HEK293 (cell line): ENCODE measurements around the gene VPS13D.

ENCODE experiments used
- CTCF ChIP-seq: fragments of 450-650 bp; formaldehyde crosslinking; IDR thresholded peaks from 2 replicates; pipeline ENCODE4 v1.5.1; 2016; ENCODE audit warnings: missing biosample characterization, missing genetic modification characterization
- GFI1B ChIP-seq: fragments of 450-650 bp; formaldehyde crosslinking; IDR thresholded peaks from 2 replicates; pipeline ENCODE4 v1.5.1; 2016; ENCODE audit warnings: missing biosample characterization, missing genetic modification characterization
- GLI2 ChIP-seq: fragments of 450-650 bp; formaldehyde crosslinking; IDR thresholded peaks from 2 replicates; pipeline ENCODE4; 2017; ENCODE audit warnings: missing biosample characterization, missing genetic modification characterization, low read depth, borderline replicate concordance
- GLI4 ChIP-seq: fragments of 450-650 bp; formaldehyde crosslinking; IDR thresholded peaks from 2 replicates; pipeline ENCODE4 v1.5.1; 2016; ENCODE audit warnings: missing biosample characterization, missing genetic modification characterization
- KLF10 ChIP-seq: fragments of 450-650 bp; IDR thresholded peaks from 2 replicates; pipeline ENCODE4 v1.5.1; 2018; ENCODE audit warnings: missing biosample characterization, mild to moderate bottlenecking, missing genetic modification characterization
- YY2 ChIP-seq: fragments of 450-650 bp; formaldehyde crosslinking; IDR thresholded peaks from 2 replicates; pipeline ENCODE4 v1.5.1; 2016; ENCODE audit warnings: missing biosample characterization, missing genetic modification characterization
- ZBTB1 ChIP-seq: fragments of 450-650 bp; formaldehyde crosslinking; IDR thresholded peaks from 2 replicates; pipeline ENCODE4 v1.5.1; 2016; ENCODE audit warnings: missing biosample characterization, missing genetic modification characterization
- ZBTB48 ChIP-seq: fragments of 450-650 bp; formaldehyde crosslinking; IDR thresholded peaks from 2 replicates; pipeline ENCODE4 v1.5.1; 2016; ENCODE audit warnings: missing biosample characterization, missing genetic modification characterization
- ZNF148 ChIP-seq: fragments of 450-650 bp; formaldehyde crosslinking; IDR thresholded peaks from 2 replicates; pipeline ENCODE4 v1.5.0; 2017; ENCODE audit warnings: missing biosample characterization, missing genetic modification characterization, borderline replicate concordance
- ZNF266 ChIP-seq: fragments of 450-650 bp; formaldehyde crosslinking; IDR thresholded peaks from 2 replicates; pipeline ENCODE4 v1.5.1; 2016; ENCODE audit warnings: missing biosample characterization, missing genetic modification characterization, low read depth
- ZNF366 ChIP-seq: fragments of 450-650 bp; formaldehyde crosslinking; conservative IDR thresholded peaks from 2 replicates; pipeline ENCODE4 v1.5.1; 2016; ENCODE audit warnings: missing biosample characterization, missing genetic modification characterization
- ZNF518A ChIP-seq: fragments of 450-650 bp; formaldehyde crosslinking; conservative IDR thresholded peaks from 2 replicates; pipeline ENCODE4 v1.5.1; 2016; ENCODE audit warnings: low read depth, missing biosample characterization, missing genetic modification characterization
- ZNF530 ChIP-seq: fragments of 450-650 bp; formaldehyde crosslinking; IDR thresholded peaks from 2 replicates; pipeline ENCODE4 v1.5.1; 2016; ENCODE audit warnings: low read depth, missing biosample characterization, missing genetic modification characterization
- ZNF558 ChIP-seq: fragments of 450-650 bp; formaldehyde crosslinking; IDR thresholded peaks from 2 replicates; pipeline ENCODE4 v1.5.1; 2016; ENCODE audit warnings: missing biosample characterization, missing genetic modification characterization
- ZNF658 ChIP-seq: fragments of 450-650 bp; formaldehyde crosslinking; IDR thresholded peaks from 2 replicates; pipeline ENCODE4; 2016; ENCODE audit warnings: missing biosample characterization, missing genetic modification characterization
- ZNF660 ChIP-seq: fragments of 450-650 bp; IDR thresholded peaks from 2 replicates; pipeline ENCODE4 v1.5.1; 2018; ENCODE audit warnings: missing biosample characterization, mild to moderate bottlenecking, missing genetic modification characterization
- ZNF692 ChIP-seq: fragments of 450-650 bp; formaldehyde crosslinking; IDR thresholded peaks from 2 replicates; pipeline ENCODE4 v1.5.1; 2016; ENCODE audit warnings: missing biosample characterization, missing genetic modification characterization
- ZSCAN5A ChIP-seq: fragments of 450-650 bp; formaldehyde crosslinking; IDR thresholded peaks from 2 replicates; pipeline ENCODE4 v1.5.1; 2016; ENCODE audit warnings: missing biosample characterization, missing genetic modification characterization
- TF ChIP-seq, protein P1 (sequence below): fragments of 450-650 bp; formaldehyde crosslinking; IDR thresholded peaks from 2 replicates; pipeline ENCODE4 v1.5.1; 2016; ENCODE audit warnings: missing biosample characterization, missing genetic modification characterization
- TF ChIP-seq, protein P2 (sequence below): fragments of 450-650 bp; formaldehyde crosslinking; IDR thresholded peaks from 2 replicates; pipeline ENCODE4 v1.5.1; 2017; ENCODE audit warnings: missing biosample characterization, mild to moderate bottlenecking, missing genetic modification characterization, moderate library complexity
- TF ChIP-seq, protein P3 (sequence below): fragments of 450-650 bp; formaldehyde crosslinking; IDR thresholded peaks from 2 replicates; pipeline ENCODE4 v1.5.1; 2016; ENCODE audit warnings: missing biosample characterization, missing genetic modification characterization

VPS13D gene

DNA sequence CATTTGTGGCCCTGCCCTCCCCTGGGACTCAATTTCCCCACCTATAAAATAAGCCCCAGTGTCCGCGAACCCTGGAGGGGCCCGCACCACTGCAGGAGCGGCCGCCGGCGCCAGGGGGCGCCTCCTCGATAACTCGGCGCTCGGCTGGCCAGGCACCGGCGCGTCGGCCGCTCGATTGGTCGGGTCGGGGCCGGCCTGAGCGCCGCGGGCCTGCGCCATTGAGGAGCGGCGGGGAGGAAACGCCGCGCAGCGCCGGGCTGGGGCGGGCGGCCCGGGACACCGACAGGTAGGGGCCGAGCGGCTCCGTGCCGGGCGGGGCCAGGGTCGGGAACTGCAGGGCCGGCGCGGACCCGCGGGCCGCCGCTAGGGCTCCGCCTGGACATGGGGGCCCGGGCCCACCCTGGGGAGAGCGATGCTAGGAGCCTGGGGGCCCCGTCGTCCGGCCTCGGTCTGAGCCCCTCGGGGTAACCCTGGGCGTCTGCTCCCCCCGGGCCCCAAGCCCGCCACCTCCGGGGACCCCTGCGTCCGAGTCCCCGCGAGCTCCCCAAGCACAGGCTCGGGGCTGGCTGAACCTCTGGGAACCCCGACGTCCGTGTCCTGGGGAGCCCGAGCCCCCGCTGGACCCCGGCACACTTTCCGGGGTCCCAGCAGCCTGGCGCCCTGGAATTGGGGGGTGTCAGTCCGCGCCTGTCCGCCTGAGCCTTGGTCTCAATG lies at the start of gene VPS13D (continued):
- TF ChIP-seq ZNF518A (tag by site-specific recombination) = no peak
- TF ChIP-seq, protein P1, sequence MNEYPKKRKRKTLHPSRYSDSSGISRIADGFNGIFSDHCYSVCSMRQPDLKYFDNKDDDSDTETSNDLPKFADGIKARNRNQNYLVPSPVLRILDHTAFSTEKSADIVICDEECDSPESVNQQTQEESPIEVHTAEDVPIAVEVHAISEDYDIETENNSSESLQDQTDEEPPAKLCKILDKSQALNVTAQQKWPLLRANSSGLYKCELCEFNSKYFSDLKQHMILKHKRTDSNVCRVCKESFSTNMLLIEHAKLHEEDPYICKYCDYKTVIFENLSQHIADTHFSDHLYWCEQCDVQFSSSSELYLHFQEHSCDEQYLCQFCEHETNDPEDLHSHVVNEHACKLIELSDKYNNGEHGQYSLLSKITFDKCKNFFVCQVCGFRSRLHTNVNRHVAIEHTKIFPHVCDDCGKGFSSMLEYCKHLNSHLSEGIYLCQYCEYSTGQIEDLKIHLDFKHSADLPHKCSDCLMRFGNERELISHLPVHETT = no peak
- TF ChIP-seq GFI1B (tag by site-specific recombination) = no peak
- TF ChIP-seq GLI2 (tag by site-specific recombination) = no peak
- TF ChIP-seq ZNF366 (tag by site-specific recombination) = no peak
- no peak for TF ChIP-seq ZNF148 (tag by site-specific recombination)
- no peak for TF ChIP-seq ZNF558
- no peak for TF ChIP-seq ZNF658 (tag by site-specific recombination)
- TF ChIP-seq ZNF266 (tag by site-specific recombination) = no peak
- TF ChIP-seq YY2 (tag by site-specific recombination) = no peak
- TF ChIP-seq GLI4 (tag by site-specific recombination) = no peak
- TF ChIP-seq ZBTB1 (tag by site-specific recombination) = no peak
- TF ChIP-seq, protein P2, sequence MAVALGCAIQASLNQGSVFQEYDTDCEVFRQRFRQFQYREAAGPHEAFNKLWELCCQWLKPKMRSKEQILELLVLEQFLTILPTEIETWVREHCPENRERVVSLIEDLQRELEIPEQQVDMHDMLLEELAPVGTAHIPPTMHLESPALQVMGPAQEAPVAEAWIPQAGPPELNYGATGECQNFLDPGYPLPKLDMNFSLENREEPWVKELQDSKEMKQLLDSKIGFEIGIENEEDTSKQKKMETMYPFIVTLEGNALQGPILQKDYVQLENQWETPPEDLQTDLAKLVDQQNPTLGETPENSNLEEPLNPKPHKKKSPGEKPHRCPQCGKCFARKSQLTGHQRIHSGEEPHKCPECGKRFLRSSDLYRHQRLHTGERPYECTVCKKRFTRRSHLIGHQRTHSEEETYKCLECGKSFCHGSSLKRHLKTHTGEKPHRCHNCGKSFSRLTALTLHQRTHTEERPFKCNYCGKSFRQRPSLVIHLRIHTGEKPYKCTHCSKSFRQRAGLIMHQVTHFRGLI (tag by site-specific recombination) = no peak
- TF ChIP-seq, protein P3, sequence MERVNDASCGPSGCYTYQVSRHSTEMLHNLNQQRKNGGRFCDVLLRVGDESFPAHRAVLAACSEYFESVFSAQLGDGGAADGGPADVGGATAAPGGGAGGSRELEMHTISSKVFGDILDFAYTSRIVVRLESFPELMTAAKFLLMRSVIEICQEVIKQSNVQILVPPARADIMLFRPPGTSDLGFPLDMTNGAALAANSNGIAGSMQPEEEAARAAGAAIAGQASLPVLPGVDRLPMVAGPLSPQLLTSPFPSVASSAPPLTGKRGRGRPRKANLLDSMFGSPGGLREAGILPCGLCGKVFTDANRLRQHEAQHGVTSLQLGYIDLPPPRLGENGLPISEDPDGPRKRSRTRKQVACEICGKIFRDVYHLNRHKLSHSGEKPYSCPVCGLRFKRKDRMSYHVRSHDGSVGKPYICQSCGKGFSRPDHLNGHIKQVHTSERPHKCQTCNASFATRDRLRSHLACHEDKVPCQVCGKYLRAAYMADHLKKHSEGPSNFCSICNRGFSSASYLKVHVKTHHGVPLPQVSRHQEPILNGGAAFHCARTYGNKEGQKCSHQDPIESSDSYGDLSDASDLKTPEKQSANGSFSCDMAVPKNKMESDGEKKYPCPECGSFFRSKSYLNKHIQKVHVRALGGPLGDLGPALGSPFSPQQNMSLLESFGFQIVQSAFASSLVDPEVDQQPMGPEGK (tag by site-specific recombination) = no peak
- peak; percentile 70; the same call in 1 of the 2 replicates for TF ChIP-seq CTCF (tag by site-specific recombination)
- TF ChIP-seq ZBTB48 (tag by site-specific recombination) = no peak
- no peak for TF ChIP-seq ZSCAN5A (tag by site-specific recombination)
- peak; percentile 95 for TF ChIP-seq ZNF660 (tag by site-specific recombination)
- TF ChIP-seq ZNF530 (tag by site-specific recombination) = no peak
- TF ChIP-seq KLF10 (tag by site-specific recombination) = peak; percentile 29; the same call in 1 of the 2 replicates
- peak; percentile 56; the same call in 1 of the 2 replicates for TF ChIP-seq ZNF692
